Thoracic aorta (tissue), 2 donors: ENCODE data around the gene PRKN. TPM values are rescaled to one million over a fixed set of nuclear protein-coding genes. Genes with fewer than 3 reads are reported as not detected.

Experiments
- ATAC-seq: fragments of 150-250 bp; one replicate; pipeline ENCODE4 v1.8.0; 2017; ENCODE audit warnings: low read depth; ENCODE audit not compliant: insufficient number of reproducible peaks, low FRiP score
- DNase-seq: peaks from one replicate; pipeline ENCODE4 v3.0.0-alpha.2; 2020; ENCODE audit warnings: low spot score
- H3K27ac ChIP-seq, 2 donors: fragments of 200-600 bp; sonication (generic); 1 replicate in 1 of 2; 2 replicates in 1 of 2; pipeline ENCODE4 v1.5.1; 2016; ENCODE audit warnings: mild to moderate bottlenecking in 2 of 2, moderate library complexity in 2 of 2
- H3K27me3 ChIP-seq: fragments of 200-600 bp; sonication (generic); replicated peaks from 2 replicates; pipeline ENCODE4 v1.6.0; 2016; ENCODE audit warnings: mild to moderate bottlenecking; ENCODE audit not compliant: insufficient read depth
- H3K36me3 ChIP-seq: fragments of 200-600 bp; sonication (generic); one replicate; pipeline ENCODE4 v1.5.1; 2016
- H3K4me1 ChIP-seq, 2 donors: fragments of 200-600 bp; sonication (generic); 1 replicate in 1 of 2; 2 replicates in 1 of 2; pipeline versions ENCODE4 v1.5.1 to v1.6.0; 2016; ENCODE audit warnings: low read depth in 2 of 2, mild to moderate bottlenecking in 1 of 2; ENCODE audit not compliant: control insufficient read depth in 1 of 2
- H3K4me3 ChIP-seq: fragments of 200-600 bp; sonication (generic); 2 replicates; pipeline ENCODE4 v1.5.1; 2016; ENCODE audit warnings: mild to moderate bottlenecking
- H3K9me3 ChIP-seq: fragments of 200-600 bp; sonication (generic); 2 replicates; pipeline ENCODE4 v1.5.1; 2016
- CTCF ChIP-seq: fragments of 200-600 bp; sonication (generic); IDR thresholded peaks from one replicate; pipeline ENCODE4 v1.5.1; 2019; ENCODE audit warnings: antibody characterized with exemption
- total RNA-seq, 2 donors: library from RNA; depleted of rRNA; stranded (reverse); fragments of >200 nt; gene quantifications; one replicate each; pipeline versions ENCODE4 v1.1.0 to v1.2.3, GENCODE V29; 2016

Gene PRKN
- total RNA-seq, 2 donors from 2014 or later, result 10.4 to 23.8 TPM

GRCh38 chr6:161487694-161488093 lies 1239.9 kb downstream of the PRKN start:
- ATAC-seq, result no peak
- Histone ChIP-seq H3K9me3 (no peaks in the 10 kb centered on the region), H3K27ac (no peak overlapping the region), H3K27me3 (no peaks in the 10 kb centered on the region), H3K4me1 (no peaks in the 10 kb centered on the region), H3K36me3 (no peaks in the 10 kb centered on the region), H3K4me3 (no peak overlapping the region)
- no peak for TF ChIP-seq CTCF
- no peak for DNase-seq

GRCh38 chr6:161487217-161487531 lies 1240.4 kb downstream of the PRKN start:
- Histone ChIP-seq H3K4me1 (no peaks in the 10 kb centered on the region), H3K27me3 (no peaks in the 10 kb centered on the region), H3K4me3 (no peak overlapping the region), H3K27ac (no peak overlapping the region), H3K9me3 (no peaks in the 10 kb centered on the region), H3K36me3 (no peaks in the 10 kb centered on the region)
- no peak for TF ChIP-seq CTCF
- no peak for ATAC-seq
- DNase-seq, result no peak

- DNase-seq (no peak), ATAC-seq (no peak)
- Histone ChIP-seq H3K27me3 (no peaks in the 10 kb centered on the region), H3K4me3 (no peak overlapping the region), H3K4me1 (no peaks in the 10 kb centered on the region), H3K27ac (no peak overlapping the region), H3K36me3 (no peaks in the 10 kb centered on the region), H3K9me3 (no peaks in the 10 kb centered on the region)
- no peak for TF ChIP-seq CTCF
Measured at GRCh38 chr6:161486361-161487216, 1241.0 kb downstream of the PRKN start.

GRCh38 chr6:161482517-161482858 lies 1245.1 kb downstream of the PRKN start:
- no peak overlapping the region for H3K27ac ChIP-seq
- no peaks in the 10 kb centered on the region for H3K36me3 ChIP-seq
- ATAC-seq, result no peak
- H3K27me3 ChIP-seq, result no peaks in the 10 kb centered on the region
- no peak overlapping the region for H3K4me3 ChIP-seq
- TF ChIP-seq CTCF, result no peak
- no peak for DNase-seq
- H3K4me1 ChIP-seq, result no peaks in the 10 kb centered on the region
- H3K9me3 ChIP-seq, result no peaks in the 10 kb centered on the region

GRCh38 chr6:161481786-161482516 lies 1245.6 kb downstream of the PRKN start:
- no peak for TF ChIP-seq CTCF
- DNase-seq (no peak), ATAC-seq (no peak)
- Histone ChIP-seq H3K4me1 (no peaks in the 10 kb centered on the region), H3K4me3 (no peak overlapping the region), H3K36me3 (no peaks in the 10 kb centered on the region), H3K27ac (no peak overlapping the region), H3K27me3 (no peaks in the 10 kb centered on the region), H3K9me3 (no peaks in the 10 kb centered on the region)
